HG03095 (cell line): ENCODE measurements around the gene ASB12.
"Not testable (repeated sequence)": the region's sequence is repeated elsewhere in the genome, so short reads cannot be mapped to it uniquely, and the experiment has no call there.

Experiments used
- ATAC-seq: cut with Tn5 transposase; IDR thresholded peaks from one replicate; pipeline ENCODE4 v1.9.1; 2021; ENCODE audit warnings: moderate library complexity; ENCODE audit not compliant: unreplicated experiment

Gene ASB12

DNA sequence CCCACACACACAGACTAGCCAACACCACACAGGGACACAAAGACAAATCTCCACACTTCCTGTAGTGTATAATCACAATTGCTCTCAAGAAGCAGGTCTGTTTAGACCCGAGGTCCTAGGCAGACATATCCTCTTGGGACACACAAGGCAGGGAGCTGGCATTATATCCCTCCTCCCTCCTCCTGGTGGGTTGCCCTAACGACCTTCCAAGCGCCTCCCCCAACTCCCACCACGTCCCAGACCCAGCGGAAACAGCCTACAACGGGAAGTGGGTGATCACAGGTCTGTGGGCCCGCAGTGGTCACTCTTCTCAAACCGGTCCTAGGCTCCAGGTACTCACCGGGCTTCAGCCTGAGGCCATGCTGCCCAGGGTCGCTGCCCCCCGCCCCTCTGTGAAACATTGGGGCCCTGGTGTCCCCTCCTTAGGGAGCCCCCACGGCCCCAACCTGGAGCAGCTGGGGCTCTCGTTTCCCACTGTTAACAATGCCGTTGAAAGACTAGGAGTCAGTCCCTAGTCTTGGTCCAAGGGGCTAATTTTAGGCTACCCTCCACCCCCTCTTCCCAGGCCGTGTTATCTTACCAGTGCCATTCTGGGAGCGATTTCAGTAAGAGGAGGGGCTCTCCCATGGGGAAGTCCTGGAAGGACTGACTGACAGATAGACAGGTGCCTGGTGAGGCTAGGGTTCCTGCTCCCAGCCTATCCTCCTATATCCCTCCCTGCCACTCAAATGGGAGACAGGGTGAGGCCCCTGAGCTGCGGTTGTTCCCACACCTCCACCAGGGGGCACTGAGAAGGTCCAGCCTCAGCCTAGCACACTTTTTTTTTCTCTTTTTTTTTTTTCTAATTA lies at the start of gene ASB12:
ASB12 (minus strand) TSS at position 485 of the 848 bp plus-strand sequence. CDS start 4,957 bp downstream, outside the sequence.
- ATAC-seq: no peak

DNA sequence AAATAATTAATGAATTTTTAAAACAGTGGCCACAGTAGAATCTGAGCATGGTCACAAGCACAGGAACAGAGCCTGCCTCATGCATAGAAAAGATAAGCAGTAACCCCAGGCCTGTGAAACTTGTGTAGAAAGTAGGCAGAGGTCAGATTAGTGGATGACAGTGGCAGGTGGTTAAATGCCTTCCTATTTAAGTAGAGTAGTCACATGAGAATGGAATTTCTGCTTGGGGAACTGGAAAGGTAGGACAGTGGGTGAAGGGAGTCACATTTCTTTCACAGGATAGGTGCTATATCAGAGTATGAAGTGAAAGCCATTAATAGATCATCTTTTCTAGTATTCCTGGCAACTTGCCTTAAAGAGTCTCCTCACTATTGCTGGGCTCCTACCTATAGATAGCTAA lies 34.9 kb upstream of the ASB12 start:
- ATAC-seq: no peak

GRCh38 chrX:64229154-64229553 lies 1.3 kb downstream of the ASB12 start:
- ATAC-seq: no peak

- ATAC-seq: no peak
Observed at GRCh38 chrX:64218023-64218422, 12.4 kb downstream of the ASB12 start.

- ATAC-seq: not testable (repeated sequence)
Observed at GRCh38 chrX:64213989-64214388, 16.4 kb downstream of the ASB12 start.

DNA sequence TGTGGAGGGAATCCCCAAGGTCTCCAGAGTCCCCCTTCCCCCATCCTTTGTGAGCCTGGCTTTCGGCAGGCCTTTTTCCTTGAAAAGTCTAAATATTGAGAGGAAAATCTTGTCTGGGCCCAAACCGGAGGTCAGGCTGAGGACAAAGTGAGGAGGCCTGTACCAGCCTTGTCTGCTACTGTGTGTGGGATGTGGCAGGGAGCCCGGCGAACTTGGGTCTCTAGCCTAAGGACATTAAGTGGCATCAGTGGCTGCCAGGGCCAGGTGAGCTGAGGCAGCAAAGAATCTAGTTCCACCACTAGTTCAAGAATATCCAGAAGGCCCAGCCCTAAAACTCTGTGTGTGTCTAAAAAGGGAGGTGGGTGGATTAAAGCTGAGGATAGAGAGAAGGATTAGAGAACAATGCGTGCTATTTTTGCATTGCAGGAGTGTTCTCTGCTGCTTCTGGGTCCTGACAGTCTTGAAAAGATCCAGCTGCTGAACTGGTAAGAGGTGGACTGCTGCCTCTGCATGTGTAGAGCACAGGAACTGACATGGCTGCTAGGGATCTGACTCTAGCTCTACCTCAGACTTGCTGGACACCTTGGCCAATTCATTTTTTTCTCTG lies 23.7 kb downstream of the ASB12 start:
- no peak for ATAC-seq

GRCh38 chrX:64205735-64206501 lies 24.5 kb downstream of the ASB12 start:
- peak; percentile 88 for ATAC-seq

- ATAC-seq: peak; percentile 43
Observed at GRCh38 chrX:64205441-64205734, 25.0 kb downstream of the ASB12 start, which contains the start of gene AMER1. Gene AMER1, minus strand, starts transcription at chrX:64205708. Its CDS starts 12,422 bp downstream, at chrX:64193286.

DNA sequence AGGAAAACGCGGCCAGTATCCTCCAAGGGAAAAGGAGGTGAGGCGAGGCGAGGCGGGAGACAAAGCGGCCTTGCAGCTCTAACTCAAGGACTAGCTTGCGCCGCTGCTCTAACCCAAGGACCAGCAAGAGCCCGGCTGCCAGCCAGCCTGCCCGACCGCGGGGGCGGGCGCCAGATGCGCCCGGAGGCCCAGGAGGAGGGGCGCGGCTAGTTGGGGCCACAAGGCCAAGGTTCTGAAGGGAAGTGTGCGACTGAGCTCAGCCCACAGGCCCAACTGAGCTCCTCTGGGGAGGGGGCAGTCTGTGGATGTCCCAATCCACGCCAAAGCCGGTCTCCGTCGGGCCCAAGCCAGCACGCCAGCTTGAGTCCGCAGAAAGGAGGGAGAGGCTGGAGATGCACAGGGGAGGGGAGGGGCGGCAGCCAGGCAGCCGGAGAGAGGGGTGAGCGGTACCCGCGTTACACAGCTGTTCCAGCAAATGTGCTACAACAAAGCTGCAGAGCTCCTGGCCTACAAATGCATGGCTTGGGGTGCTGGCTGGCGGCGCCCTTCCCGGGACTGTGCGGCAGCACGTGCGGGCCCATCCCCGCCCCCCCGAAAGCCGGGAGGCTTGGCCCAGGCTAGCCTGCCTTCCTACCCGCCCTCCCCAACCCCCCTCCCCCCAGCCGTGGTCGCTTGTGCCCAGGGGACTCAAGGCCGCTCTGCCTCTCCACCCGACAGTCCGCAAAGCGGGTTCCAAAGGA lies 25.5 kb downstream of the ASB12 start:
- peak; percentile 4 for ATAC-seq

- no peak for ATAC-seq
Observed at GRCh38 chrX:64204252-64204651, 26.2 kb downstream of the ASB12 start.

DNA sequence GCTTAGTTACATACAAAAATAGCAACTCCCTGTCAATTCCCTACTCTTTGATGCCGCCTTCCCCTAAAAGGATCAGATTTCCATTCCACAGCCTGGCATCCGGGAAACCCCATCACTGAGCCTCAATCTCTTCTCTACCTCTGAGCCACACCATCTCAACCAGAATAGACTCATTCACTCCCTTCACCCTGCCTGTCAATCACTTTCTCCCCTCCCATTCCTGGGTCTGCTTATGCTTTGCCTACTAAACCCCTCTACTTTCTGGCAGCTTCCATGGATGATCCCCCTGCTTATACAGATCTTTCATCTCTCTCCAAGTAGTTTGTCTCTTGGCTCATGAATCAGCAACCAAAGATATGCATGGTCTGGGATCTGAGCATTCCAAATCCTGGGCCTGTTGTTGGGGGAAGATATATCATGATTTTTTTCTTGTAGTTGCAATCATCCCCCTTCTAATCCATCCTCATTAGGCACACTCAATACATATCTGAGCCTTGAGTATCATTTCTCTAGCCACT lies 27.5 kb downstream of the ASB12 start:
- no peak for ATAC-seq

DNA sequence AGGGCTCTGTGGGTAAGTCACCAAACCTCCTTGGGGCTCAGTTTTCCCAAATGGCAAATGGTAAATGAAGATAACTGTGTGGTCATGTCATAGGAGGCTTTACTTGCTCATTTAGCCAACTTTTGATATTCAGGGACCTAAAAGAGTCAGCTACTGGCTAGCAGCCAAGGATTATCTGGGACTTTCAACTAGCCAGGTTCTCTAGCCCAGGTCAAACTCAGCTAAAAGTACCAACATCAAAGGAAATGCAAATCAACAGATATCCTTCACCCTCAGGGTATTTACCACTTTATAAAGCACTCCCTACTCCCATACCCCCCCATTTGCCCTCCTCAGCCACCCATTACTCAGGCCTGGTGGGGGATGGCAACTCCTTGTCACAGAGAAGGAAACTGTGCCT lies 32.4 kb downstream of the ASB12 start:
- no peak for ATAC-seq

GRCh38 chrX:64196606-64197005 lies 33.8 kb downstream of the ASB12 start:
- ATAC-seq: no peak

DNA sequence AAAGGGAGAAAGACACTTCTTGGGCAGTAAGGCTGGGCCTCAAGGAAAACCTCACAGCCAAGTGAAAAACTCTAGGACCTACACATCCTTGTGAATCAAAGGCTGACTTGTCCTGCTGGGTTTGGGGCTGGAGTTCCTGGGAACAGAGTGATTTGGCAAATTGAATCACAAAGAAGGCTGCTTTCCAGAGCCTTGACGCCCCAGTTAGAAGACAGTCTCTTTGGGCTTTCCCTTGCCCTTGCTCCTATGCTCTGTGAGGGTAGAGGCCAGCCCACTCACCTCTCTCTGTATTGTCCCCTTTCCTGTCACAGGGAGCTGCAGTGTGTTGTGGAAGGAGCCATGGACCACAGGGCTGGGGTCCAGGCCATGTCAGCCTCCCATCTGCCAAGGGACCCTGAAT lies 34.5 kb downstream of the ASB12 start:
- no peak for ATAC-seq

GRCh38 chrX:64192673-64193072 lies 37.7 kb downstream of the ASB12 start:
- no peak for ATAC-seq

- no peak for ATAC-seq
Observed at GRCh38 chrX:64192040-64192439, 38.4 kb downstream of the ASB12 start.

DNA sequence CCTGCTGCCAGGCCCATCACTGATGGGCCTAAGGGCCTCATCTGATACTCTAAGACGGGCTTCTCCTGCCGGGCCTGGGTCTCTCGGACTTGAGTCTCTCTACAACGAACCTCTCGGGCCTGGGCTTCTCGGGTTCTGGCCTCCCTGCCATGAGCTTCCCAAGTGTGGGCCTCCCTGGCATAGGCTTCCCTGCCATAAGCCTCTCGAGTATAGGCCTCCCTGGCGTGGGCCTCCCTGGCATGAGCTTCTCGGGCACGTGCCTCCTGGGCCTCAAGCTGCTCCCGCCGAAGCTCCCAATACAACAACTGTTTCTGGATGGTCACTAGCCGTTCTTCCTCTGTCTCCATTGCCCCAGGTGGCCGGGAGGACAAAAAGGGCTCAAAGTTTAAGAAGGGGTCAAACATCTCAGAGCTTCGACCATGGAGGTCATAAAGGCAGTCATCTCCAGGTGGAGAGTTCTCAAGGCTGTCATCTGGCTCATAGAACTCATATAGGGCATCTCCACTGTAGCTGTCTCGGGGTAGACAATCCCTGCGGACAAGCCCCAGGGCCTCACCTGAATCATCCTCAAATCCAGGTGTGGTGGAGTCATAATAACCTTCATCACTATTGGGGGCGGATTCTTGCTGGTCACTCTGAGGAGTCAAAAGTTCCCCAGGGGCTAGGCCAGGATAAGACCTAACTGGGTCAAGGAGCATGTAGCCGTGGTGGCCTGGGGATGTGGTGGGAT lies 39.0 kb downstream of the ASB12 start:
- ATAC-seq: no peak

DNA sequence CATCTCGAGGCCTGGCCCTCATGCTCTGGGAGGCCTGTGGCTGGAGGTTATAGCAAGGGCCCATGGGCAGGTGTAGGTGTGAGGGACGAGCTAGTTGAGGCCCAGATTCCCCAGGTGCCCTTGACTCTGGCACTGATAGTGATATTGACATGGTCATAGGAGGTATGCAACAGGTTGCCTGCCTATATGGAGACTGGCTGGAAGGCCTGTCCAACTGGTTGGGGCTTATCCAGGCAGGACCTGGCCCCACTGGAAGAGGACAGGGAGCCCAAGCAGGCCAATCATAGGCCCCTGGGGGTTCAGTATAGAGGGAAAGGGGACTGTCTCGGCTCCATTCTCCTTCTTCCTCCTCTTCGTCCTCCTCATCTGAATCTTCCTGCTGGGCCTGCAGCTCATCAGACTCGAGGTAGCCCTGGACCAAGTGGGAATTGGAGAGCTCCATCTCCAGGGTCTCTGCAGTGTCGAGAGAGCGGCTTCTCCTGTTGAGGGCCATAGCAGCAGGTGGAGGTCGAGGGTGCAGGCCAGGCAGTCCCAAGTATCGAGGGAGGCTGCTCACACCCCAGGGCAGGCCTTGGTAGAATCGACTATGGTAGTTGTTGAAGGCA lies 40.2 kb downstream of the ASB12 start:
- ATAC-seq: no peak

DNA sequence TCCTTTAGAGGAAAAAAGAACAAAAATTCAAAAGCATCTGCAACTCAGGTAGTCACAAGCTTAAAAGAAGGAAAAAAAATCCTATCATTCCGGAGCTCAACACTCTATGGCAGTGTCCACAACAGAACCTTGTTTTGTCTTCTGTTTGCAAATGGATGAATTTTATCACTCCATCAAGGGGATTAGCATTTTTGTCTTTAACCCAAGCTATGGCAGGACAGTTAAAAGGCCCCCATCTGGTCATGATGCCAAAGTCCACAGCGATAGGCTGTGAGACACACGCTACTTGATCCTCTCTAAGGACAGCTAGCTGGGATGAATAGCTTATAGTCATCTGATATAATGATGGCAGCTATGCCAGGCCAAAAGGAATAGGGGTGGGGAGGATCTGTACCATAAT lies 41.5 kb downstream of the ASB12 start:
- ATAC-seq: no peak

DNA sequence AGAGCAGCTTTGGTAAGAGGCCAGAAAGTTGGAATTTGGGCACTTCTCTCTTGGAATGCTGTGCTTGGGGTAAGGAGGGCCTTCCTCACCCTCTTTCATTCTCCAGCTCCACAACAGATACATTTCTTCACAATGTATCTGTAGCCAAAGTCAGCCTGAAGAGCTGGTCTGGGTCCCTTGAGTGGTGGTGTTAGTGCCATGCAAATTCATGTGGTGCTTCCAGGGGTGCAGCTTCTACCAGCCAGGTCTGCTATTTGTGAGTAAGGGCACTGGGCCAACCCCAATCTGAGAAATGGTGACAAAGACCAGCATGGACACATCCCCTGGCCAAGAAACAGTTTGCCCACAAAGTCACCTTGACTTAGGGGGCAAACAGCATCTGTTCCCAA lies 42.7 kb downstream of the ASB12 start:
- ATAC-seq: no peak
